ENCODE data around the gene ZNF423. TPM values are rescaled to one million over a fixed set of nuclear protein-coding genes. Genes with fewer than 3 reads are reported as not detected.

ZNF423 gene
- polyA plus RNA-seq, 3 donors: 24.5 to 27.3 (median 26.2) TPM

- DNase-seq (ENCODE audit: low read depth in 3 of 3, low spot score in 2 of 3): no peak
These were observed 261.8 kb downstream of the ZNF423 start for GRCh38 chr16:49594153-49594552.

- DNase-seq (ENCODE audit: low read depth in 3 of 3, low spot score in 2 of 3): no peak
These were observed 262.4 kb downstream of the ZNF423 start for GRCh38 chr16:49593424-49594040.

GRCh38 chr16:49592546-49593423 lies 263.1 kb downstream of the ZNF423 start:
- no peak for DNase-seq (ENCODE audit: low read depth in 3 of 3, low spot score in 2 of 3)

- DNase-seq (ENCODE audit: low read depth in 3 of 3, low spot score in 2 of 3): no peak
These were observed 265.6 kb downstream of the ZNF423 start for GRCh38 chr16:49590166-49590871.

GRCh38 chr16:49589544-49590031 lies 266.3 kb downstream of the ZNF423 start:
- no peak for DNase-seq (ENCODE audit: low read depth in 3 of 3, low spot score in 2 of 3)

GRCh38 chr16:49588729-49589384 lies 267.1 kb downstream of the ZNF423 start:
- no peak for DNase-seq (ENCODE audit: low read depth in 3 of 3, low spot score in 2 of 3)

GRCh38 chr16:49588026-49588425 lies 267.9 kb downstream of the ZNF423 start:
- DNase-seq (ENCODE audit: low read depth in 3 of 3, low spot score in 2 of 3): no peak

GRCh38 chr16:49587511-49587910 lies 268.4 kb downstream of the ZNF423 start:
- no peak for DNase-seq (ENCODE audit: low read depth in 3 of 3, low spot score in 2 of 3)

GRCh38 chr16:49586466-49587450 lies 269.2 kb downstream of the ZNF423 start:
- no peak for DNase-seq (ENCODE audit: low read depth in 3 of 3, low spot score in 2 of 3)

- DNase-seq (ENCODE audit: low read depth in 3 of 3, low spot score in 2 of 3): no peak
These were observed 270.6 kb downstream of the ZNF423 start for GRCh38 chr16:49585143-49585832.

GRCh38 chr16:49583911-49584310 lies 272.0 kb downstream of the ZNF423 start:
- no peak for DNase-seq (ENCODE audit: low read depth in 3 of 3, low spot score in 2 of 3)

- no peak for DNase-seq (ENCODE audit: low read depth in 3 of 3, low spot score in 2 of 3)
These were observed 274.1 kb downstream of the ZNF423 start for GRCh38 chr16:49581630-49582298.

- no peak for DNase-seq (ENCODE audit: low read depth in 3 of 3, low spot score in 2 of 3)
These were observed 275.1 kb downstream of the ZNF423 start for GRCh38 chr16:49580751-49581303.

- DNase-seq (ENCODE audit: low read depth in 3 of 3, low spot score in 2 of 3): no peak
These were observed 277.4 kb downstream of the ZNF423 start for GRCh38 chr16:49578435-49579024.

- no peak for DNase-seq (ENCODE audit: low read depth in 3 of 3, low spot score in 2 of 3)
These were observed 277.9 kb downstream of the ZNF423 start for GRCh38 chr16:49578018-49578417.

- no peak for DNase-seq (ENCODE audit: low read depth in 3 of 3, low spot score in 2 of 3)
These were observed 279.0 kb downstream of the ZNF423 start for GRCh38 chr16:49576941-49577340.

- no peak for DNase-seq (ENCODE audit: low read depth in 3 of 3, low spot score in 2 of 3)
These were observed 279.8 kb downstream of the ZNF423 start for GRCh38 chr16:49576173-49576494.

Measured in right renal cortex interstitium (tissue), 3 donors.